Globus pallidus (tissue), 1 donor: Measurements from ENCODE around the gene CDK11A.
"Not testable (repeated sequence)": the region's sequence is repeated elsewhere in the genome, so short reads cannot be mapped to it uniquely, and the experiment has no call there.

Experiments
- DNase-seq: peaks from one replicate; pipeline ENCODE4 v3.0.0-alpha.2; 2015; ENCODE audit warnings: low spot score

The CDK11A gene

DNA sequence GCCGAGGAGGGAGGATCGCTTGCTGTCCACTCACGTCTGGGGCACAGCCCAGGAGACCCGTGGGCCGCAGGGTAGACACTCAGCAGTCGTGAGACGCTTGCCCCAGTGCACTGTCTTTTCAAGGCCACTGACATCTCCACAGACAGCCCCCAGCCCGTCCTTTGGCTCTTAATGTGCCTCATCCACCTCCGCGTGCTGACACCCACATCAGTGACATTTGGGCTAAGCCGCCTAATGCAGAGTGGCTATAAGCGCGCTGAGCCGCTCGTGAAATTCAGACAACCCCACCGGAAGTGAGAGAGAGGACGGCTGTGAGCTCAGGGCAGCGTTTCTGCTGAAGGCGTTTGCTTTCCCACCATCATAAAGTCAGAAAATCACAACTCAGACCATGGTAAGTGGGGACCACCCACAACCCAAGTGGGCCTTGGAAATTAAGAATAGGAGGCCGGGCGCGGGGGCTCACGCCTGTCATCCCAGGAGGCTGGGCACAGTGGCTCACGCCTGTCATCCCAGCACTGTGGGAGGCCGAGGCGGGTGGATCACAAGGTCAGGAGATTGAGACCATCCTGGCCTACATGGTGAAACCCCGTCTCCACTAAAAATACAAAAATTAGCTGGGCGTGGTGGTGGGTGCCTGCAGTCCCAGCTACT is 40.0 kb downstream of the CDK11A start:
- no peak for DNase-seq

DNA sequence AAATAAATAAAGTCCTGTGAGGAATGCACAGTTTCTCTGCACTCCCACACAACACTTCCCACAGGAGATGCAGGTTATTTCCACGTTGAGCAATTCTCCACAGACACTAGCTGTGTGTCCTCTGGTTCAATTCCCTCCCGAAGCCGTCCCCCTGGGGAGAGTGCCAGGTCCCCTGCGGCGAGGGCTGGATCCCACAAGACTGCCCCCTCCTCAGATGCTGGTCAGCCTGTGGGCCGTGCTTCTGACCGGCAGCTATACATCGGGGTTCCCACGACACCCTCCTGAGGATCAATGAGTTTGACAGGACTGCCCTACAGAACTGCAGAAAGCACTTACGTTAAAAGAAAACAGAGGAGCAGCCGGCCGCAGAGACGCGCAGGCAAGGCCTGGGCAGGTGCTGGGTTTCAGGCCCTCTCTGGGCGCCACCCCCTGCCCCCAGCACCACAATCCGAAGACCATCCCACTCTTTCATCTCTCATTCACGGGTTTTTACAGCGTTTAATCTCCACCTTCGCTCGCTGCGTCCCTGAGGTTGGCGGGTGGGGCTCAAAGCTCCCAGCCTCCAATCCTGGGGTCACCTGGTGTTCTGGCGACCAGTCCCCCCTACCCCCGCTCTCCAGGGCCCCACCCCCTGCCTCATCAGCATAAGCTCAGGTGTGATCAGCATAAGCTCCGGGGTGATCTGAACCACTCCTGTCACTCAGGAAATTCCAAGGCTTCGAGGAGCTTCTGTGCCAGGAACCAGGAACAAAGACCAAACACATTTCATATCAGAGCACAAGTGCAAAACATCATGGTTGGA is 40.9 kb downstream of the CDK11A start:
- DNase-seq: no peak

DNA sequence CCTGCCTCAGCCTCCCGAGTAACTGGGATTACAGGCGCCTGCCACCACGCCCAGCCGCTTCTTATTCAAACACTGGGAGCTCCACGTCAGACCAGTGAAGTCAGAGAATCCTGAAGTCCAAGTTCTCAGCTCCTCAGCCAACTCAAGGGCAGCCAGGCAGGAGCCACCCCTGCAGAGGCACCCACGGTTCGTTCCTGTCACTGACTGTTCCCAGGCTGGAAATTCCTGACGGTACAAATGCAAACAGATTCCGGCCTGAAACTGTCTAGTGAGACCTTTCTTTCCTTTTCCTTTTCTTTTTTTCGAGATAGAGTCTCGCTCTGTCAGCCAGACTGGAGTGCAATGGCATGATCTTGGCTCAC is 43.3 kb downstream of the CDK11A start:
- no peak for DNase-seq

DNA sequence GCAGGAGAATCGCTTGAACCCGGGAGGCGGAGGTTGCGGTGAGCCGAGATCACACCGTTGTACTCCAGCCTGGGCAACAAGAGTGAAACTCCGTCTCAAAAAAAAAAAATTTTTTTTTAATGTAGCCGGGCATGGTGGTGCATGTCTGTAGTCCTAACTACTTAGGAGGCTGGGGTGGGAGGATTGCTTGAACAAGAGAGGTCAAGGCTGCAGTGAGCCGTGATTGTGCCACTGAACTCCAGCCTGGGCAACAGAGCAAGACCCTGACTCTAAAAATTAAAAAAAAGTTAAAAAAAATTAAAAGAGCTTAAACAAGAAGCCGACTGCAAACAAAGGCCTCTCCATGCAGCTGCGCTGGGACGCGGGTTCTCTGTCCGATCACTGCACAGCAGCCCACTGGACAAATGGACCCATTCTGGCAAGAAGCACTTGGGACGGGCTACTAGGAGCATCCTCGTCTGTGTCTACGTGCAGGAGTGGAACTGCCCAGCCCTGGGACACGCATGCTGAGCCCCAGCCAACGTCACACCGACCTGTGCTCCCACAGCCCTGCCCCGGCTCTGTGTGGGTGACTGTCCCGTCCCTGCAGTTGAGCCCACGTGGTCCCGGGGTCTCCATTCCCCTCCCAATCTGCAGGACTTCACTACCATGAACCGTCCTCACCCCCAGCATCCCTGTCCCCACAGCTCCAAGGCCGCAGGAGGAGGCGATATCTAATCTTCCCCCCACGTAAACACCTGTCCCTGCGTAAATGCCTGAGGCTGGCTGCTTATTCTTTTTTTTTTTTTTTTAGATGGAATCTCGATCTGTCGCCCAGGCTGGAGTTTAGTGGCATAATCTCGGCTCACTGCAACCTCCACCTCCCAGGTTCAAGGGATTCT is 43.9 kb downstream of the CDK11A start:
- DNase-seq: no peak

DNA sequence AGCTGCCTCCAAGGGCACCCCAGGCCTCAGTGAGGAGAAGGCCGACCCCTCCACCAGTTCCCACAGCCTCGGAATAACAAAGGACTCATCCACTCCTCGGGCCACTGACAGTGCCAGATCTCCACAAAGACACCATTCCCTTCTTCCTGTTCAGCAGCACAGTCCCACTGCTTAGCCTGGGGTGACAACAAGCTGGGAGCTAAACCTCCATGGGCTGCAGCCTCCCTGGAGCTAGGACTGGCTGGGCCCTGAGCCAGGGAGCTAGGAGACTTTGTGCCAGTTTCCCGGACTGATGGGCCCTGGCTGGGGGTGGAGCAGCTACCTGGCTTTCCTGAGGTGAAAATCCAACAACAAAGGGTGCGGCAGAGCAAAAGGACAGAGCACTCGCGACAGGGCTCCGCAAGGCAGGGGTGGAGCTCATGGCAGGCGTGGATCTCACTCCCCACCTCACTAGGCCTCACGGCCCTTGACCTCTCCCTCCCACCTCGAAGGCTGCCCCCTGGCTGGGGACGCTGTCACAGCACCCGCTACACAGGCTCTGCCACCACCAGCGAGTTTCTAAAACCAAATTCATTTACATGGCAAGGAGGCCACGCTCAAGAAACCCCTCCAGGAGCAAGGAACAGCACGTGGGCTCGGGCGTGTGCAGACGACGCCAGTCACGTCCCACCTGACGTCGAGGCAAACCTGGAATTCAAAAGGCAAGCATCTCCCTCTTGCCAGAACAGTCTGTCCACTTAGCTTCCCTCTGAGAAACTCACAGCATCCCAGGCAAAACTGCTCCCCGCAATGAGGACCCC is 45.4 kb downstream of the CDK11A start:
- no peak for DNase-seq

DNA sequence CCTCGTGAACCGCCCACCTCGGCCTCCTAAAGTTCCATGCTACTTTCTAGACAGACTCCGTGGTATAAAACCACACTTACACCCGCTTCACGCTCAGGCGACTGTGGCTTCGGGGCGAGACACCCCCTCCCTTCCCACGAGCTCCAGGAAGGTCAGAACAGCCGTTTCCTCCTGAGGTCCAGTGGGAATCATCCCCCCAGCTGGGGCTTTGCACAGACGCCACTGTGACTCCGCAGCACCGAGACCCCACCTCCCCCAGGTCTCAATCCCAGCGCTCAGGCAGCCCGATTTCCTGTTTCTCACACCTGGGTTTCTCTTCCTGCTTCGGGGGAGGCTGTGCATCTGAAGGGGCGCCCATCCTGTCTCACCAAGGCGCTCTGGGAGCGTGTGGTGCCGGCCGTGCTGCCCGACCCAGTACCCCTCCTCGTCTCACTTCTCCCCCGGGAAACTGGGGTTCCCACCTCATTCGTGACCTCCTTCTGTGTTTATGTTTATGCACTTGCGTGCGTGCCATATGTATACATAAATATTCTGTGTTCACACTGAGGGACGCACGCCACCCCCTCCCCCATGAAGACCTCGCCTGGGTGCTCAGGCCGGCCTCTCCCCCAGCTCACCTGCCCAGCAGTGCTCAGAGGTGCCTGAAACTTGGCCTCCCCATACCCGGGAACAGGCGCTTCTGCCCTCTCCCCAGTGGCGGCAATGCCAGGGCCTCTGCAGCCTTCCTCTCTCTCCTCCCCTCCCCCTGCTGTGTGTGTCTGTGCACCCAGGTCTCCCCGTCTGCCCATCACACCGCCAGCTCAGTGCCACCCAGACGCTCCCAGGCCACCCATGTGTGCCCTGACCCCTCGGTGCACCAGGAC is 46.2 kb downstream of the CDK11A start:
- DNase-seq: no peak

DNA sequence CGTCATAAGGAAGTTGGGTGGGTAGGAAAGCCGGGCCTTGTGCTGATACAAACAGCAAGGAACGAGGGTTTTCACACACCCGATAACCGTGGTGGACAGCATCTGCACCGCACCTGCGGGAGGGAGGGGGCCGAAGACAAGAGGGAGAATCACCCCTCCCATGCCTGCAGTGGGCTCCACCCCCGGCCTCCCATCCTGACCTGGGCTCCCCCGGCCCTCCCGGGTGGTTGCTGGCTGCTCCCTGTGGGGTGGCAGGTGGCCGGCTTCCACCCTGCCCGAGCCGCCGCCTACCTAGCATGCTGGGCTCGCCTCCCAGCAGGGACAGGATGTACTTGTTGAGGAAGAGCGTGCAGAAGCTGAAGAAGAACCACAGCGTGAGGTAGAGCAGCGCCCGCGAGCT is 48.1 kb downstream of the CDK11A start:
- not testable (repeated sequence) for DNase-seq

DNA sequence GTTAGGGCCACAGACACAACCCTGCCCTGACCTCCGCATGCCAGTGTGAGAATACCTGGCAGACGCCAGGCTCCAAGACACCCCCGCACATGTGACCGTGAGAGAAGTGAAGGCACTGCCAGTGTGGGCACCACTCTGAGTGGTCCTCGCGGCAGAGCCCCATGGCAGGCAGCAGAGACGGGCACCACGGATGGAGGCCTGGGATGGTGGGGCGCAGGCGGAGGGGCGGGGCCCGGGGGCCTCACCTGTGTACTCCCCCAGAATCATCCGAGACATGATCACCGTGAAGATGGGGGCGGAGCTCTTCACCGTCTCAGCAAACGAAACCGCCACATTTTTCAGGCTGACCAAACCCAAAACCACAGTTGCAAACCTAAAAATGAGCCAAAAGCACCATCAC is 48.9 kb downstream of the CDK11A start:
- not testable (repeated sequence) for DNase-seq

DNA sequence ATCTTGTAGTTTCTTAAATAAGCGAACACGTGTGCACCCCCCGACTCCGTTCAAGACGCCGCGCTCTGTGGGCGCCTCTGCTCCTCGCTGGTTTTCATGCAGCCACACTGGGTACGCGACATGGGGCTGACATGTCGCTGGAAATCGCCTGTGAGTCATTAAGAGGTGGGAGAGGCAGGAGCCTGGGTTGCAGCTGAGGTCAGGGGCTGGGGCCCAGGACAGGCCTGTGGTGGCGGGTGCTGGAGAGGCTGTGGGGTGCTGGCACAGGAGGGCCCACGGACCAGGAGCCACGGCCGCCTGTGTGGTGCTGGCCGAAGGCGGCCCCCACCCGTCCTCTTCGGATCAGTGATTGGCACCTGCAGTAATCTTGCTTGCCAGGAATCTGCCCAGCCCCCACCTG is 49.4 kb downstream of the CDK11A start:
- not testable (repeated sequence) for DNase-seq

DNA sequence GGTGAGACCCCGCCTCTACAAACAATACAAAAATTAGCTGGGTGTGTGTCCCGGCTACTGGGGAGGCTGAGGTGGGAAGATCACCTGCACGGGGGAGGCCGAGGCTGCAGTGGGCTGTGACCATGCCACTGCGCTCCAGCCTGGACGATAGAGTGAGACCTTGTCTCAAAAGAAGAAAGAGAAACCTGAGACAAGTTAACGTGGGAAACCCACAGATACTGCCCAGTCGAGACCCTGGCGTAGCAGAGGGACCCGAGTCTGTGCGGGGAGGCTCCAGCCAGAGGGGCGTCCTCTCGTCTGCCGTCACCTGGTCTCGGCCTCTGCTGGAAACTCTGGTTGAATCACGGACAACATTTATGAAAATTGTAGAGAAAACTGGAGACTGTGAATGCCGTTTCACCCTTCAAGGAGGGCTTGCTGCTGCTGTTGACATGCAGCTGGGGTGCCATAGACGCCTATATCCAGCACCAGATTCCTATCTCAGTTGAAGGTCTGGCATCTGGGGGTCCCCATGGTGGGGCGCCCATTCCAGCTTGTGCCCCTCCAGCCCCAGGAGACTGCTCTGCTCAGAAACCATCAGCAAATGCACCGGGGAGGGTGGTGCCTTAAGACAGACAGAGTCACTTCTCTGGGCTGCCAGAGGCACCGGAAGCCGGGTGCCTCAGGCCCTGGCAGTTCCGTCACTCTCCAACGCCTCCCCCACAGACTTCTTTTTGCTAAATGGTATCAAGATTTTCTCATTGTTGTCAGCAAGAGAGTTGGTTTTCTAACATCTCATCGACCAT is 51.8 kb downstream of the CDK11A start:
- DNase-seq: no peak

DNA sequence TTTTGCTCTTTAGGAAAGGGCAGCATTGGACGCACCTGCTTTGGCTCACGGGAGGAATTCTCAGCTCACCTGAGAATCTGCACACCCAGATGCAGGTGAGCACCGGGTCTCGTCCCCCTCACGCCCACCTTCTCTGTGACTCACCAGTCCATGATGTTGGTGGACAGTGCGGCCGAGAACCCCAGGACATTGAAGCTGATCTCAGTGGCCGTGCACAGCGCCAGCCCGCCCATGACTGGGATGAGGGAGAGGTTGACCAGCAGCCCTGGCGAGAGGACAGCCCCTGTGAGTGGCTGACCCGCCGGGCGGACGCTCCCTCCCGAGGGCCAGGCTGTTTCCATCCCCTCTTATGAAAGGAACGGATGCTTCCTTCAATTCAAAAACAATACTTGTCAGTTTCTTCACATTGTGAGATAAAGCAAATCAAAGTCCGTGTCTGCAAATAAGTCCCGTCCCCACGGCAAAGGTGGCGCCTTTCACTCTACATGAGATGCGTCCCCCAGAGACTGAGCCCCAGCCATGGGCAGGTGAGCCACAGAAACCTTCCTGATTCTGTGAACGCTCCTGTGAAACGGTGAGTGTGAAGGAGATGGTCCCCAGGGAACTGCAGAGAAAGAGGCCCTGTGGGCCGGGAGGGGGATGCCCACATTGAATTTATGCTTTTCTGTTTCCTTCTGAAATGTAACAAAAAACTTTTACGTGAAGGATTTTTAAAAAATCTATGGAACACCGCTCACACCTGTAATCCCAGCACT is 52.6 kb downstream of the CDK11A start:
- DNase-seq: no peak

DNA sequence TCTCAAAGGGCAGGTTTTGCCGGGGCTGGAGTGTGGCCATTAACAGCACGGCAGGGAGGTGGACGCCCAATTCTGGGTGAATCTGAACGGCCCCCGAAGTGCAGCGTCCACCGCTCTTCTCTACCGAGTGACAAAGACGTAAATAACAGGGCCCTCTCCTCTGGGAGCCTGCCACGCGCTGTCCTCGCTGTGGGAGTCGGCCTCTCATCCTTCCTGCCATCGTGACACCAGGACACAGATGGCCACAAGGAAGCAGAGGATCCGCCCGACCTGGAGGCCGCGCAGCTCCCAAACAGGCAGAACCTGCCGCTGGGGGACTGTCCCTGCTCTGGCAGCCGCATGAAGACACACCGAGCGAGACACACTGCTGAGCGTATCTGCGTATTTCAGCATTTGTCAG is 53.3 kb downstream of the CDK11A start:
- no peak for DNase-seq

DNA sequence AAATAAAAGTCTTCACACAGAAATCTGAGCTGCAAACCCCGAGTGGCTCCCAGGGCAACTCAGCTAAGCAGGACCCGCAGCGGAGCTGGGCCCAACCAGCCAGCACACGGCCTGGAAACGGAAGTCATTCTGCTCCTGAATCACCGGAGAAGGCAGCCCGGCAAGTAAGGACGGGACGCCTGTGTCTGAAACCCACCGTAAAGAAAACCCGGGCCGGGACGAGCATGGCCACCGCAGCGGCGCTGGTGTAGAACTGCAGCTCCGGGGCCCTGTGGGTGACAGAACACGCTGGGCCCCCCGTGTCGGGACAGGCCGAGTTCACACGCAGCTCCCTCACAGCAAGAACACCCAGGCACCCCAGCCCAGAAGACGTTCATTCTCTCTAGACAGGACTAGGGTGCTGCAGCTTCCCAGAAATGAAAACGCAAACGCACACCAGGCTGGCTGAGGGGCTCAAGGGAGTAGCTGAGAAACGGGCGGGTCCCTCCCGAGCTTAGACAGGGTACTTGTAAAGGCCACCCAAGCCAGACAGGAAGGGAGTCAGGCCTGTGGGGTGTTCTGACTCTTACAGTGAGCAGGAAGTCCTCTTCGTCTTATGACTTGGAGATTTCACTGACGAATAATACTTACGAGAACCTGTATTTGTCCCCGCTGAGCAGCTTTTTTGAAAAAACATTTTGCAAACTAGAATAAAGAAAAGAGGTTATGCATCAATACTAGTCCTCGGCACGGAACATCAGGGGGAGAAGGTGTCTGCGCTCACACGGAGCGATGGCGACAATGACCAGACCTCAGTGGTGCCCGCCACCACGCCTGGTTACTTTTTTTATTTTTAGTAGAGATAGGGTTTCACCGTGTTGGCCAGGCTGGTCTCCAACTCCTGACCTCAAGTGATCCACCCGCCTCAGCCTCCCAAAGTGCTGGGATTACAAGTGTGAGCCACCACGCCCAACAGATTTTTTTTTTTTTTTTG is 54.4 kb downstream of the CDK11A start:
- no peak for DNase-seq

DNA sequence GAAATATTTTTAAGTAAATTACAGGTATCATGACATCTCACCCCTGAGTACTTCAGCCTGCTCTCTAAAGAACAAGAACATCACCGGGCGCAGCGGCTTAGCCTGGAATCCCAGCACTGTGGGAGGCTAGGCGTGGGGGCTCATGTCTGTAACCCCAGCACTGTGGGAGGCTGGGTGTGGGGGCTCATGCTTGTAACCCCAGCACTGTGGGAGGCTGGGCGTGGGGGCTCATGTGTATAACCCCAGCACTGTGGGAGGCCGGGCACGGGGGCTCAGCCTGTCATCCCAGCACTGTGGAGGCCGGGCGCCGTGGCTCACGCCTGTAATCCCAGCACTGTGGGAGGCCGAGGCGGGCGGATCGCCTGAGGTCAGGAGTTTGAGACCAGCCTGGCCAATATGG is 57.6 kb downstream of the CDK11A start:
- DNase-seq: no peak

DNA sequence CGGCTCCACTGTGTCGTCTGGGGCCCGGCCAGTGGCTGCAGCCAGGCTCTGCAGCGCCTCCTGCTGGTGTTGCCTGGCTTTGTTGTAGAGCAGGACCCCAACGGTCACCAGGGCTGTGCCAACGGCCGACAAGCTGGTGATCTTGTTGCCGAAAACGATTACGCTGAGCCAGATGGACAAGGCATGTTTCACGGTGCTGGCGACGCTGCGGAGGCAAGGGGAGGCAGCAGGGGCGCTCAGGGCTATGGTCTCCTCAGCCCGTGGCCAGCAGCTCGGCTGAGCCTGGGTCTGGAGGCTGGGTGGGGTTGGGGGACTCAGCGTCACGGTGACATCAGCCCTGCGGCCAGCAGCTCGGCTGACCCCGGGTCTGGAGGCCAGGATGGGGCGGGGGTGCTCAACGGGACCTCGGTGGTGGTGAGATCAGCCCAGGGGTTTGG is 58.3 kb downstream of the CDK11A start:
- DNase-seq: no peak

DNA sequence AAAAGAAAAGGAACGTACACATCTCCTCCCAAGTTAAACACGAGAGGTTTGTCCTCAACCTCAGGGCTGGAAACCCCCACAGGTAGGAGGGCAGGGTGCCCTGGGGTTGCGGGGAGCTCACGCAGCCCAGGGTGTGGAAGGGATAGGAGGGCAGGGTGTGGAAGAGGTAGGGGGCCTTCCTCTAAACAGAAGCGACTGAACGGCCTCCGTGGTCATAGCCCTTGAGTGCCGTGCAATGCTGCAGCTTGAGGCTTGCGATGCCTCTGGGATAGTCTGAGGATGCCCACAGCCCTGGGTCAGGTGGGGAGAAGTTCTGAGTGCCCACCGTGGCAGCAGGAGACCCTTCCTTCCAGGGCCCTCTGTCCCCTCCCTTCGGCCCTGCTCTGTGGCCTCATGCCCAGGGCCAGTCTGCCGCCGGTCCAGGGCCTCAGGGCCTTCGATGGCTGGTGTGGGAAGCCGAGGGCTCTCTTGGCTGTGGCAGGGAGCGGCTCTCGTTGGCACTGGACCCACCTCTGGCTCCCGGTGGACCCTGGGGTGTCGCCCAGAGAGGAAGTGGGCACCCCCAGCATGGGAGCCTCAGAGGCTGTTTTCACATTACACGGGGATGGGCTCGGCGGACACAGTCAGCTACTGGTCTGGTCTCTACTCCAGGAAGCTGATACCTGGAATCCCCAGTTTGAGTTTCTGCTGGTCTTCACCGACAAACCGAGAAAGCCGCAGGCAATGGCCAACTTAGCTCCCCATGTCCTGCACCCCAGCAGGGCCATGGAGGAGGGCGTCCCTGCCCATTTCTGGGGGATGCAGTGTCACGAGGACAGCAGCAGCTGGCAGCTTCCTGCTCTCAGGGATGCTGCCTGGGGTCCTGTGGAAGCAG is 59.0 kb downstream of the CDK11A start:
- no peak for DNase-seq

DNA sequence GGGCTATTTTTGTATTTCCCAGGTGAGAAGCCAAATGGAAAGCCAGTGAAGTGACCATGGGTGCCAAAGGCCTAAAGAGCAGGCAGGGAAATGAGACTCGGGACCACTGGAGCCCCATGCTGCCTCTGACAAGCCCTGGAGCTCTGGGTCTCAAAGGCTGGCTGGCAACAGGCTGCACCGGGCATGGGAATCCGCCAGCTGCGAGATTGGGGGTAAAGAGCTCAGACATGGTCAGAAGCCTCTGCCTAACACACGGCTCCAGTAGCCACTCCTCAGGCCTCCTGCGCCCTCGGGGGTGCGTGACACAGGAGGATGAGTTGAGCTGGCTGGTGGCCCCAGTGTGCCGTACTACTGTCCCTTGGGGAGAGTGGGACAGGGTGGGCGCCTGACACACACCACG is 59.8 kb downstream of the CDK11A start:
- DNase-seq: not testable (repeated sequence)
